Psoas muscle (tissue), 8 donors: ENCODE data around the gene SPAG8. TPM values are rescaled to one million over a fixed set of nuclear protein-coding genes. Genes with fewer than 3 reads are reported as not detected.

Experiments
- ATAC-seq, 4 donors: fragments of 200-7000 bp; cut with Tn5 transposase; one replicate each; pipeline ENCODE4 v1.9.1; 2020; ENCODE audit warnings: moderate library complexity in 3 of 4, mild to moderate bottlenecking in 2 of 4
- DNase-seq, 2 donors: peaks; one replicate each; pipeline ENCODE4 v3.0.0-alpha.2; 2020
- H3K27ac ChIP-seq: fragments of 200-600 bp; one replicate; pipeline ENCODE4 v1.8.0; 2022
- H3K27me3 ChIP-seq, 3 donors: fragments of 200-600 bp in 1 of 3; one replicate each; pipeline versions ENCODE4 v1.6.1 to v1.8.0; 2013 to 2022; ENCODE audit warnings: low read length in 2 of 3, mild to moderate bottlenecking in 2 of 3, moderate library complexity in 1 of 3; ENCODE audit not compliant: insufficient read depth in 3 of 3
- H3K36me3 ChIP-seq, 2 donors: fragments of 200-600 bp in 1 of 2; one replicate each; pipeline versions ENCODE4 v1.6.1 to v1.8.0; 2013 to 2022; ENCODE audit warnings: low read depth in 1 of 2, mild to moderate bottlenecking in 1 of 2, moderate library complexity in 1 of 2; ENCODE audit not compliant: insufficient read depth in 1 of 2
- H3K4me1 ChIP-seq: fragments of 200-600 bp; one replicate; pipeline ENCODE4 v1.8.0; 2022
- H3K4me3 ChIP-seq: fragments of 200-600 bp; one replicate; pipeline ENCODE4 v1.8.0; 2022; ENCODE audit warnings: mild to moderate bottlenecking
- H3K9me3 ChIP-seq: fragments of 200-600 bp; one replicate; pipeline ENCODE4 v1.8.0; 2022
- CTCF ChIP-seq: fragments of 200-600 bp; IDR thresholded peaks from one replicate; pipeline ENCODE4 v1.8.0; 2022; ENCODE audit warnings: antibody characterized with exemption
- WGBS, 3 donors: extraction: QIAGEN DNeasy Blood & Tissue Kit; methylation state at CpG; one replicate each; pipeline versions ENCODE4 v1.1.6 to v1.1.7; 2013; 5-methylcytosine and 5-hydroxymethylcytosine counted together
- intact Hi-C, 2 donors: fragments of 100-400 bp; cut with DNase I; formaldehyde crosslinking; loops; one replicate each; pipeline versions ENCODE4 v1.11.0 to v1.14.2; 2022
- polyA plus RNA-seq, 3 donors: library from polyadenylated mRNA; stranded (reverse); fragments of 200-250 nt; gene quantifications; one replicate each; pipeline ENCODE4 v1.2.3, GENCODE V29; 2013
- total RNA-seq, 4 donors: library from RNA; stranded (reverse); fragmentation: NEBNext Ultra II Directional in 2 of 4; extraction: Animal tissue kit (Norgen Biotek cat#: 25700) in 2 of 4; gene quantifications; one replicate each; pipeline versions ENCODE4 v1.2.1 to v1.2.4, GENCODE V29; 2021 to 2023
- donor health status: healthy with polysubstance abuse.
- donor health status: DM: no; HTN: no; CAD: no; lungs with moderate emphysema.
- donor health status: Bipolar disorder and iron deficiency.
- donor health status: healthy.
- donor health status: DM: yes; HTN: yes; CAD: no.
- donor health status: DM: no; HTN: no; CAD: no.
- donor health status: DM: no; HTN: no; CAD: no.
- donor health status: DM: yes; HTN: yes; CAD: no.

SPAG8 gene
- total and polyA plus RNA-seq, 7 donors = 0.25 to 1.3 (median 0.93) TPM

DNA sequence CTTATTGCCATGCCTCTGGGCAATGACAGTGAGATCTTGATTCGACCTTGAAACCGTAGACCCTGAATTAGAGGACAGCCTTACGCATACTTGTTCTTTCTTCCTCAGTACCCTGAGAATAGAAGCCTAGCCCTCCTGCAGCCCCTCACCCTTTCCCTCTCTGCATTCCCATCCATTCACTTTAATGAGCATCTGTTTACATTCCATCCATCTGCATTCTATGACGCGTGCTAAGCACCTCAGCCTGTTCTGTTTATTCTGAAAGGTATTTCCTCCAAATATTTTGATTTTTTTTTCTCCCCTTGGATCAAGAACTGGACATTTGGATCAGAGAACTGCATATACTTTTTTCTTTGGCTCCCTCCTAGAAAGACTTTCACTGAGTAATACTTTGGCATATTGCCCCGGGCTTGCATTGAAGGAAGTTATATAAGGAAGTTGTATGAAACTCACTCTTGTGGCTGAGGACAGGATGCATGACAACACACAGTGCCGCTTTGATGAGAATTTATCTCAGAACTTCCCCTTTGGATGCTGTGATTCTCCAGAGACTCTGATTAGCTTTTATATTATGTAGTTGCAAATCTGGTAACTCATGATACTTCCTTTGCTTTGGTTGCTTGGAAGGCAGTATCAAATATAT lies 32.7 kb upstream of the SPAG8 start:
- H3K9me3 ChIP-seq = no peaks in the 10 kb centered on the region
- H3K36me3 ChIP-seq = peaks cover 0 to 18% of the 10 kb centered on the region in 2 donors
- intact Hi-C loops = no loop called here
- 50 to 55% (median 55%) methylated on average over 7 of the region's 7 CpGs for WGBS, 3 donors
- no peak for TF ChIP-seq CTCF
- ATAC-seq (no peak), DNase-seq (no peak)
- H3K4me3 ChIP-seq = no peak overlapping the region
- H3K27ac ChIP-seq = peak overlapping the region; percentile 12
- H3K4me1 ChIP-seq = peaks cover 36% of the 10 kb centered on the region
- no peaks in the 10 kb centered on the region for H3K27me3 ChIP-seq

GRCh38 chr9:35842795-35843194 lies 30.7 kb upstream of the SPAG8 start:
- no peak overlapping the region for H3K27ac ChIP-seq

GRCh38 chr9:35842020-35842745 lies 30.1 kb upstream of the SPAG8 start:
- TF ChIP-seq CTCF = no peak
- Histone ChIP-seq H3K4me3 (no peak overlapping the region), H3K36me3 (peaks cover 0 to 16% of the 10 kb centered on the region in 2 donors), H3K27ac (no peak overlapping the region), H3K9me3 (no peaks in the 10 kb centered on the region), H3K4me1 (peaks cover 19% of the 10 kb centered on the region), H3K27me3 (no peaks in the 10 kb centered on the region)
- ATAC-seq (peak in 1 of 4 donors; percentile 8), DNase-seq (no peak)
- intact Hi-C loops = no loop called here
- WGBS, 3 donors = 91% methylated on average over 17 of the region's 17 CpGs

More at GRCh38 chr9:35842795-35843194, 30.7 kb upstream of the SPAG8 start:
- DNase-seq (no peak), ATAC-seq (no peak)
- TF ChIP-seq CTCF = no peak
- no peaks in the 10 kb centered on the region for H3K27me3 ChIP-seq
- no peak overlapping the region for H3K4me3 ChIP-seq
- 85 to 94% (median 91%) methylated on average over 3 of the region's 3 CpGs for WGBS, 3 donors
- H3K4me1 ChIP-seq = peaks cover 25% of the 10 kb centered on the region
- intact Hi-C loops = no loop called here
- H3K36me3 ChIP-seq = peaks cover 0 to 18% of the 10 kb centered on the region in 2 donors
- H3K9me3 ChIP-seq = no peaks in the 10 kb centered on the region

- no peak overlapping the region for H3K4me3 ChIP-seq
- no peak for TF ChIP-seq CTCF
- no peak for DNase-seq
- H3K4me1 ChIP-seq = peaks cover 15% of the 10 kb centered on the region
- ATAC-seq = no peak
- no peak overlapping the region for H3K27ac ChIP-seq
- H3K9me3 ChIP-seq = no peaks in the 10 kb centered on the region
- WGBS, 3 donors = 71 to 83% (median 75%) methylated on average over 5 of the region's 5 CpGs
- H3K36me3 ChIP-seq = peaks cover 0 to 10% of the 10 kb centered on the region in 2 donors
- H3K27me3 ChIP-seq = no peaks in the 10 kb centered on the region
- intact Hi-C loops = no loop called here
Measured at GRCh38 chr9:35841645-35841900, 29.5 kb upstream of the SPAG8 start.
